ENCODE measurements around the gene COX15. TPM values are rescaled to one million over a fixed set of nuclear protein-coding genes. Genes with fewer than 3 reads are reported as not detected.

Gene COX15
- total RNA-seq, 4 donors from 2014 or later, result 26.6 to 33.8 (median 32.9) TPM

DNA sequence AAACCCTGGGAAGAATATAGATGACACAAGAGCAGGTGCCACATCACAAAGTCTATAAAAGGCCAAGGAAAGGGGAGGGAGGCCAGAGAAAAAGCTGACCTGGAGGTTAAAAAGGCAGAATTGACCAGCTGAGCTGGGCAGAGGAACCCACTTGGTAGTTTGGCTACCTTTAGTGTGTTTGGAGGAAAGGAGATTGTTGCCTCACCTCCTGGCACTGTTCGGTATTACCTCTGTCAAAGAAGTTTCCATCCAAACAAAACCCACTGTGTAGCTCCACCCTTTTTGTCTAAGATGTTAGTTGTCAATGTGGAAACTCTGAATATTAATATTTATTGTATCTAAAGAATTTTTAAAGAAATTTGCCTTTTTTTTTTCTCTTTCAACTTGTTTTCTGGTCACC is 49.2 kb downstream of the COX15 start:
- H3K4me3 ChIP-seq, result no peak overlapping the region
- H3K9me3 ChIP-seq, result no peaks in the 10 kb centered on the region
- TF ChIP-seq POLR2A (IDR thresholded peaks at IDR 0.05), result no peak
- TF ChIP-seq, protein P1, sequence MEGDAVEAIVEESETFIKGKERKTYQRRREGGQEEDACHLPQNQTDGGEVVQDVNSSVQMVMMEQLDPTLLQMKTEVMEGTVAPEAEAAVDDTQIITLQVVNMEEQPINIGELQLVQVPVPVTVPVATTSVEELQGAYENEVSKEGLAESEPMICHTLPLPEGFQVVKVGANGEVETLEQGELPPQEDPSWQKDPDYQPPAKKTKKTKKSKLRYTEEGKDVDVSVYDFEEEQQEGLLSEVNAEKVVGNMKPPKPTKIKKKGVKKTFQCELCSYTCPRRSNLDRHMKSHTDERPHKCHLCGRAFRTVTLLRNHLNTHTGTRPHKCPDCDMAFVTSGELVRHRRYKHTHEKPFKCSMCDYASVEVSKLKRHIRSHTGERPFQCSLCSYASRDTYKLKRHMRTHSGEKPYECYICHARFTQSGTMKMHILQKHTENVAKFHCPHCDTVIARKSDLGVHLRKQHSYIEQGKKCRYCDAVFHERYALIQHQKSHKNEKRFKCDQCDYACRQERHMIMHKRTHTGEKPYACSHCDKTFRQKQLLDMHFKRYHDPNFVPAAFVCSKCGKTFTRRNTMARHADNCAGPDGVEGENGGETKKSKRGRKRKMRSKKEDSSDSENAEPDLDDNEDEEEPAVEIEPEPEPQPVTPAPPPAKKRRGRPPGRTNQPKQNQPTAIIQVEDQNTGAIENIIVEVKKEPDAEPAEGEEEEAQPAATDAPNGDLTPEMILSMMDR (IDR thresholded peaks at IDR 0.05), result peak in 3 of 6 experiments; percentile 25 to 34 (median 28)
- no peak for DNase-seq
- H3K4me1 ChIP-seq, result no peaks in the 10 kb centered on the region
- peaks cover 0 to 24% (median 0%) of the 10 kb centered on the region in 3 donors for H3K36me3 ChIP-seq
- no peak overlapping the region for H3K27ac ChIP-seq
- H3K27me3 ChIP-seq, result no peaks in the 10 kb centered on the region

Other genes starting within 250 kb of the COX15 start
- gene NKX2-3, start 199.2 kb downstream of the COX15 start, total RNA-seq, result 10 to 100 TPM in 2 of 4 donors, 1 to 10 TPM in 2; 4.9 to 19.0 (median 8.7) TPM
- gene SLC25A28, start 111.7 kb downstream of the COX15 start, total RNA-seq, result 10 to 100 TPM; 16.1 to 63.5 (median 27.5) TPM
- 10 to 100 TPM; 11.6 to 76.0 (median 35.2) TPM for gene ENTPD7, start 72.6 kb downstream of the COX15 start, total RNA-seq
- gene CUTC, start 107 bp upstream of the COX15 start, total RNA-seq, result 10 to 100 TPM; 11.7 to 53.6 (median 17.0) TPM
- 100 to 1,000 TPM in 1 of 4 donors, 10 to 100 TPM in 2, 1 to 10 TPM in 1; 9.9 to 156 (median 64.6) TPM for gene ABCC2, start 50.5 kb upstream of the COX15 start, total RNA-seq